IPS DF 6.9 (cell line): ENCODE measurements around the gene LPGAT1.

ENCODE experiments used
- DNase-seq: peaks from one replicate; pipeline ENCODE4 v3.0.0-alpha.2; 2013; ENCODE audit warnings: low read depth, low spot score
- H3K27ac ChIP-seq: one replicate; pipeline ENCODE4 v1.5.1; 2013; ENCODE audit warnings: low read length, control low read depth
- H3K27me3 ChIP-seq: 2 replicates; pipeline ENCODE4 v1.6.1; 2013; ENCODE audit warnings: mild to moderate bottlenecking, low read length; ENCODE audit not compliant: control insufficient read depth, insufficient read depth
- H3K36me3 ChIP-seq: 2 replicates; pipeline ENCODE4 v1.6.1; 2013; ENCODE audit warnings: low read length; ENCODE audit not compliant: control insufficient read depth, insufficient read depth
- H3K4me1 ChIP-seq: 2 replicates; pipeline ENCODE4 v1.6.1; 2013; ENCODE audit warnings: low read length; ENCODE audit not compliant: control insufficient read depth, insufficient read depth
- H3K4me3 ChIP-seq: 2 replicates; pipeline ENCODE4 v1.5.1; 2013; ENCODE audit warnings: mild to moderate bottlenecking, low read length
- H3K9me3 ChIP-seq: 2 replicates; pipeline ENCODE4 v1.6.1; 2013; ENCODE audit warnings: low read length, inconsistent platforms; ENCODE audit not compliant: control insufficient read depth, insufficient read depth
- WGBS: extraction: QIAGEN DNeasy Blood & Tissue Kit; methylation state at CpG from one replicate; pipeline ENCODE4 v1.1.7; 2013; ENCODE audit warnings: mixed read lengths, missing lambda C conversion rate; ENCODE audit not compliant: insufficient read length, insufficient coverage; 5-methylcytosine and 5-hydroxymethylcytosine counted together

LPGAT1 gene

DNA sequence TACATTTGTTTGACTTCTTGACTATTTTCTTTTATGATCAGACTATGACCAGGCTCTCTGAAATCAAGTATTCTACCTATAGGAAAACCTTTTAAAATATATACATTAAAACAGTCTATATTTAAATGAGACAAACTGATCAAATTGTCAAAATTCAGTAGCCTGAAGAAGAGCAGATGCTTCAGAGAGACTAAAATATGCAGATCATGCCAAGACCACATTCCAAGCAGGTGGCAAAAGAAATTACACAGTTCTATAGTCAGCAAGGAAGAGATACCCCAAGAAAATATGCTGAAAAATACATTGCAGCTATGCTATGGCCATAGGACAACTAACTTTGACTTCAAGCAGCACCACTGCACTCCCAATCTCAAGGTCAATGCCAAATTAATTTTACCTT is 3.5 kb downstream of the LPGAT1 start:
- H3K9me3 ChIP-seq = no peaks in the 10 kb centered on the region
- no peaks in the 10 kb centered on the region for H3K36me3 ChIP-seq
- H3K4me3 ChIP-seq = no peak overlapping the region
- no peaks in the 10 kb centered on the region for H3K4me1 ChIP-seq
- H3K27ac ChIP-seq = no peak overlapping the region
- H3K27me3 ChIP-seq = no peaks in the 10 kb centered on the region
- no peak for DNase-seq

DNA sequence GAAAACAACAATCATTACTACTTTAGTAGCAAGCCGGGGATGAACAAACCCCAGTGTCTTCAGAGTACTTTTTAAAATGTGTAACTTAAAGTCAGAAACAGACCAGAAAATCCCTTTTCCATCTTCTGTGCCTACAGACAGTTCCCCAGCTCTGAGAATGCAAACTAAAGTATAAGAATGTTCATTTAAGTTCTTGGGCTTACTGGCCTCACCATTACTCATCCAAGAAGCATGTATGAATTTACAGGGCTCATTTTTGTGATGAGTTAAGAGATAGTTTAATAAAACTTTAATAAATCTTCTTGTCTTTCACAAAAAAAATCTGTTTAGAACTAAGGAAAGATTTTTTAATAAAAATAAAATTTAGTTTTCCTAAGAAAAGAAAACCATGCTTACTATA is 4.6 kb downstream of the LPGAT1 start:
- DNase-seq = no peak
- Histone ChIP-seq H3K9me3 (no peaks in the 10 kb centered on the region), H3K27ac (no peak overlapping the region), H3K4me3 (no peak overlapping the region), H3K4me1 (no peaks in the 10 kb centered on the region), H3K27me3 (no peaks in the 10 kb centered on the region), H3K36me3 (no peaks in the 10 kb centered on the region)
- no CpG with 5 or more reads among the region's 1 CpG for WGBS

DNA sequence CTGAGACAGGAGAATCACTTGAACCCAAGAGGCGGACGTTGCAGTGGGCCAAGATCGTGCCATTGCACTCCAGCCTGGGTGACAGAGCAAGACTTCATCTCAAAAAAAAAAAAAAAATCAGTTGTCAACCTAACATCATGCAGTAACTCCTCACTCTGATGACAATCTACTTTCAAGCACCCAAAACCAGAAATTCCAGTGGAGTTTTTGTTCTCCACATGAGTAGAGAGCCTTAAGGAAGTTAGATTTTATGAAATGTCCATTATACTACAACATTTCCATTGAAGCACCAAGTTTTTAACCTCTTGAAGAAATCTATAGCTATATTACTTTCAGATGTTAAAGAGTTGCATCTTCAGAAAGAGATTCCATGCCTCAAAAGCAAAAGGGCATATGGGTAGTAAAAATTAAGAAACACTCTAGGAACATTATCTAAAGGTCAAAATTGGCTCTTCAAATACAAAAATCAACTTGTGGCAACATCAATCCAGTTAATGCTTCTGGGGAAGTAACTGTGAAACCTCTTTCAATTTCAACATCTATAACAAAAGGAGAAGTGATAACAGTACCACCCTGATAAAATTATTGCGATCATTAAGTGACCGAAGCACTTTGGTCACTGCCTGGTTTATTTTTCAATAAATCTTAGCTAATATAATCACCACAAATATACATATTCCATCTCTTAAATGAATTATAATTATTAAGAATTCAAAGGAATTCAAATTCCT is 7.7 kb downstream of the LPGAT1 start:
- no peaks in the 10 kb centered on the region for H3K9me3 ChIP-seq
- no peak overlapping the region for H3K27ac ChIP-seq
- H3K36me3 ChIP-seq = no peaks in the 10 kb centered on the region
- H3K27me3 ChIP-seq = no peaks in the 10 kb centered on the region
- H3K4me3 ChIP-seq = no peak overlapping the region
- no peaks in the 10 kb centered on the region for H3K4me1 ChIP-seq
- no CpG with 5 or more reads among the region's 5 CpGs for WGBS
- DNase-seq = no peak

DNA sequence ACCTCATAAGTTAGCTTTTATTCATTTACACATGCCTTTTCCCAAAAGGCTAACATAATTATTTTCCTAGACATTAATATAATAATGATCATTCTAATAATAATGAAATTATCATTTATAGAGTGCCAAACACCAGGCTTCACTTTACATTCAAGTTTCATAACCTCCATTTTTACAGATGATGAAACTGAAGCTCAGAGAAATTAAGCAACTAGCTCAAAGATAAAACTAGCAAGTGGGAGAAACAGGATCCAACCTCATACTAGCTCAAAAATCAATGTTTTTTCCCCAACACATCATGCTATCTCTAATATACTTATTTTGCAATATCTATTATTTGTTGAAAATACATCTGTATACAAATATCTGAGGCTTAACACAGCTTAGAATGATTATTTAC is 14.0 kb downstream of the LPGAT1 start:
- Histone ChIP-seq H3K27me3 (no peaks in the 10 kb centered on the region), H3K4me1 (no peaks in the 10 kb centered on the region), H3K27ac (no peak overlapping the region), H3K36me3 (no peaks in the 10 kb centered on the region), H3K4me3 (no peak overlapping the region), H3K9me3 (no peaks in the 10 kb centered on the region)
- no peak for DNase-seq

DNA sequence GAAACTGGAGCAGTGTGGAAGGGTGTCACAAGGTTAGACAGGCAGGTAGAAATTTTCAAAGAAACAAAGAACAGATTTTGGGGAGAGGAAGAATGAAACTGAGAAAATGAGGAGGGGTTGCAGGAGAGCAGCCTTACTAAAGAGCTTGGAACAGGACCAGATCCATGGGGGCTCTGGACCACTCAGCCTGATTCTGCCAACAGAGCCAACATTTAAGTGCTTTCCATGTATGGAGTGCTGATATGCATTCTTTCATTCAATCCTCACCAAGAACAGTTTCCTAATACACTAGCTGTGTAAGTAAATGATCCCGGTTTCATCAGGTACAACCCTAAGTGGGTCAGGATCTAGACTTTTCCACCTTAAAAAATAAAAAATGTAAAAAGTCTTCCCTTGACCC is 16.2 kb downstream of the LPGAT1 start:
- no peak overlapping the region for H3K27ac ChIP-seq
- H3K36me3 ChIP-seq = no peaks in the 10 kb centered on the region
- WGBS = no CpG with 5 or more reads among the region's 1 CpG
- H3K4me1 ChIP-seq = no peaks in the 10 kb centered on the region
- H3K27me3 ChIP-seq = no peaks in the 10 kb centered on the region
- H3K9me3 ChIP-seq = no peaks in the 10 kb centered on the region
- H3K4me3 ChIP-seq = no peak overlapping the region
- DNase-seq = no peak

DNA sequence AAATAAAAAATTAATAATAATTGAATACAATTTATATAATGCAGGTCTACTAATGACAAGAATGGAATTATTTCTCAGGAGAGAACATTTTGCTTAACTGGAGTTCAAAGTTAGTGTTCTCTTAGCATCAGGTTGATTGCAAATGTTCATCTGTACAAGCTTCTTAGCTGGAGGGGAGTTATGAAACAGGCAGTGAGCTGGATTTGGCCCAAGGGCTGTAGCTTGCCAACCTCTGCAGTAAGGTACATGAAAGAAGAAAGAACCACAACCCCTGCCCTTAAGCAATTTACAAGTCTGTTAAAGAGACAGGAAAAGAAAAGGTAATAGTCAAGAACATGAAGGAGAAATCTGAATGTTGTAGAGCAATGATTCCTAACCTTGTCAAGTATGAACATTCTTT is 17.0 kb downstream of the LPGAT1 start:
- Histone ChIP-seq H3K9me3 (no peaks in the 10 kb centered on the region), H3K4me1 (no peaks in the 10 kb centered on the region), H3K36me3 (no peaks in the 10 kb centered on the region), H3K4me3 (no peak overlapping the region), H3K27ac (no peak overlapping the region), H3K27me3 (no peaks in the 10 kb centered on the region)
- no peak for DNase-seq

DNA sequence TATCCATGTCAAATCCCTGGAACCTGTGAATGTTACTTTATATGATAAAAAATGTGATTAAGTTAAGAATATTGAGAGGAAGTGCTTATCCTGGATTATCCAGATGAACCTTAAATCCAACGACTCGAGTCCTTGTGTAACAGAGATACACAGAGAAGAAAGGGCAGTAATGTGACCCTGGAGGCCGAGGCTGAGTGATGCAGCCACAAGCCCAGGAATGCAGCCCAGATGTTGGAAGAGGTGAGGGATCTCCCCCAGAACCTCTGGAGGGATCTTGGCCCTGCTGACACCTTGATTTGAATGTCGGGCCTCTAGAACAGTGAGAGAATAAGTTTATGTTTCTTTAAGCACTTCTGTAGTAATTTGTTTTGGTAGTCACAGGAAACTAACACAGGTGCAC is 18.0 kb downstream of the LPGAT1 start:
- H3K4me1 ChIP-seq = no peaks in the 10 kb centered on the region
- H3K4me3 ChIP-seq = no peak overlapping the region
- no peaks in the 10 kb centered on the region for H3K9me3 ChIP-seq
- no peak for DNase-seq
- no peak overlapping the region for H3K27ac ChIP-seq
- no peaks in the 10 kb centered on the region for H3K27me3 ChIP-seq
- no CpG with 5 or more reads among the region's 4 CpGs for WGBS
- H3K36me3 ChIP-seq = no peaks in the 10 kb centered on the region

DNA sequence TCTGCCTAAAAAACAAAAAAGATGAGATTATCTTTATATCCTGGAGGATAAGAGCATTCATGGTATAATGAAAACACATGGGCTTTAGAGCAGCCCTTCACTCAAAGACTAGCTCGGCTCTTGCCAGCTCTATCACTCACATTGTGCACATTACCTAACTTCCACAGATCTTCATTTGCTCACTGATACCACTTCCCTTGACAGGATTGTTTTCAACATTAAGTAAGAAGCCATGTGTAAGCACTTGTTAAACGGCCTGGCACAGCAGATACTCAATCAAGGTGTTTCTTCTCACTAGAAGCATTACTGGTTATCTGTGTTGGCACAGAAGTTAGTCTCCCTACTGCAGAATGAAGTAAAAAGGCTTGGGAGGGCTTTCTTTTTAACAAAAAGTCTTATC is 18.7 kb downstream of the LPGAT1 start:
- H3K36me3 ChIP-seq = no peaks in the 10 kb centered on the region
- H3K4me1 ChIP-seq = no peaks in the 10 kb centered on the region
- no peak for DNase-seq
- no peaks in the 10 kb centered on the region for H3K27me3 ChIP-seq
- no peak overlapping the region for H3K27ac ChIP-seq
- no peaks in the 10 kb centered on the region for H3K9me3 ChIP-seq
- H3K4me3 ChIP-seq = no peak overlapping the region
- WGBS = no CpG with 5 or more reads among the region's 2 CpGs

DNA sequence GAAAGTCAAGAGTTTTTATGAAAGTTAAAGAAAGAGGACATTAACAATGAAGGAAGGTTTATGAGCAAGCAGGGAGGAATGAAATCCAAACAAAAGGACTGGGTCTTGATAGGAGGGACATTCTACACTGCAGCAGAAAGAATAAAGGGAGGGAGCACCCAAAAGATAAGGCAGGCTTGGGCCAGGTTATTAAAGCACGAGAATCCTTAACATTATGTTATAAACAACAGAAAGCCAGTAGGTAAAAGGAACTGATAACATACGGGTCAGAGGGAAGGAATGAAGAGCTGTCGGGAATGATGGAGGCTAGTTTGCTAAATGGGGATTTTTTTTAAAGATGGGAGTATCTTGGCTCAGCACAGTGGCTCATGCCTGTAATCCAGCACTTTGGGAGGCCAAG is 19.4 kb downstream of the LPGAT1 start:
- WGBS = no CpG with 5 or more reads among the region's 3 CpGs
- no peaks in the 10 kb centered on the region for H3K36me3 ChIP-seq

DNA sequence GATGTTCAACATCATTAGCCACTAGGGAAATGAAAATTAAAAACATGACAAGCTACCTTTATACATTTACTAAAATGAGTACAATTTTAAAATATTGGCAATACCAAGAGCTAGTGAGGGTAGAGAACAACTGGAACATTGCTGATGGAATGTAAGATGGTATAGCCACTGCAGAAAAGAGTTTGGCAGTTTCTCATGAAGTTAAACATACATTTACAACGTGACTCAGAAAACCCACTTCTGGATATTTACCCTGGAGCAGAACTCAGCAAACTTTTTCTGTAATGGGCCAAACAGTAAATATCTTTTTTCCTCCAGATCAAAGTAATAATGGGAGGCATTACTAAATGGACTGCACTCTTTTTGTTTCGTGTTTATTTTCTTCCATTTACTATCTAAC is 22.1 kb downstream of the LPGAT1 start:
- no peak for DNase-seq
- WGBS = no CpG with 5 or more reads among the region's 2 CpGs
- no peaks in the 10 kb centered on the region for H3K9me3 ChIP-seq
- H3K4me1 ChIP-seq = no peaks in the 10 kb centered on the region
- H3K4me3 ChIP-seq = no peak overlapping the region
- H3K27ac ChIP-seq = no peak overlapping the region
- no peaks in the 10 kb centered on the region for H3K36me3 ChIP-seq
- H3K27me3 ChIP-seq = no peaks in the 10 kb centered on the region

More for the DNA sequence above, 19.4 kb downstream of the LPGAT1 start:
- Histone ChIP-seq H3K4me1 (no peaks in the 10 kb centered on the region), H3K4me3 (no peak overlapping the region), H3K27me3 (no peaks in the 10 kb centered on the region), H3K9me3 (no peaks in the 10 kb centered on the region), H3K27ac (no peak overlapping the region)
- no peak for DNase-seq

DNA sequence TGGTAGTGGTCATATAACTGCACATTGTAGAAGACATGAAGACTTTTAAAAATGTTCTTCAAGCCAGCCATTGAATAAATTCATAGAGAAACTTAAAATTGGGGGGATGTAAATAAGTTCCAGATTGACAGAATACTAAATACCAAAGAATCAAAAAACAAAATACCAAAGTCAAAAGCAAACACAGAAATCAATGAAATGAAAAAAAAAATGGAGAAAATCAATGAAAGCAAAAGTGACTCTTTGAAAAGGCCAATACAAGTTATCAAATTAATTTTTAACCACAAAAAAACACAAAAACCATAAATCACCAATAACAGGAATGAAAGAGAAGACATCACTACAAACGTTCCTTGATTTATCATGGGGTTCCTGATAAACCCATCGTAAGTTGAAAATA is 25.6 kb downstream of the LPGAT1 start:
- Histone ChIP-seq H3K27me3 (no peaks in the 10 kb centered on the region), H3K36me3 (no peaks in the 10 kb centered on the region), H3K9me3 (no peaks in the 10 kb centered on the region), H3K4me3 (no peak overlapping the region), H3K4me1 (no peaks in the 10 kb centered on the region), H3K27ac (no peak overlapping the region)
- WGBS = no CpG with 5 or more reads among the region's 2 CpGs
- DNase-seq = no peak
